Thoracic aorta (tissue), 2 donors: ENCODE measurements around the gene FHL1. TPM values are rescaled to one million over a fixed set of nuclear protein-coding genes. Genes with fewer than 3 reads are reported as not detected.

Source experiments
- ATAC-seq: fragments of 150-250 bp; one replicate; pipeline ENCODE4 v1.8.0; 2017; ENCODE audit warnings: low read depth; ENCODE audit not compliant: insufficient number of reproducible peaks, low FRiP score
- DNase-seq: peaks from one replicate; pipeline ENCODE4 v3.0.0-alpha.2; 2020; ENCODE audit warnings: low spot score
- H3K27ac ChIP-seq, 2 donors: fragments of 200-600 bp; sonication (generic); 1 replicate in 1 of 2; 2 replicates in 1 of 2; pipeline ENCODE4 v1.5.1; 2016; ENCODE audit warnings: mild to moderate bottlenecking in 2 of 2, moderate library complexity in 2 of 2
- H3K27me3 ChIP-seq: fragments of 200-600 bp; sonication (generic); replicated peaks from 2 replicates; pipeline ENCODE4 v1.6.0; 2016; ENCODE audit warnings: mild to moderate bottlenecking; ENCODE audit not compliant: insufficient read depth
- H3K36me3 ChIP-seq: fragments of 200-600 bp; sonication (generic); one replicate; pipeline ENCODE4 v1.5.1; 2016
- H3K4me1 ChIP-seq, 2 donors: fragments of 200-600 bp; sonication (generic); 1 replicate in 1 of 2; 2 replicates in 1 of 2; pipeline versions ENCODE4 v1.5.1 to v1.6.0; 2016; ENCODE audit warnings: low read depth in 2 of 2, mild to moderate bottlenecking in 1 of 2; ENCODE audit not compliant: control insufficient read depth in 1 of 2
- H3K4me3 ChIP-seq: fragments of 200-600 bp; sonication (generic); 2 replicates; pipeline ENCODE4 v1.5.1; 2016; ENCODE audit warnings: mild to moderate bottlenecking
- H3K9me3 ChIP-seq: fragments of 200-600 bp; sonication (generic); 2 replicates; pipeline ENCODE4 v1.5.1; 2016
- CTCF ChIP-seq: fragments of 200-600 bp; sonication (generic); IDR thresholded peaks from one replicate; pipeline ENCODE4 v1.5.1; 2019; ENCODE audit warnings: antibody characterized with exemption
- total RNA-seq, 2 donors: library from RNA; depleted of rRNA; stranded (reverse); fragments of >200 nt; gene quantifications; one replicate each; pipeline versions ENCODE4 v1.1.0 to v1.2.3, GENCODE V29; 2016

Gene FHL1
- total RNA-seq, 2 donors from 2014 or later: 1,134 to 3,147 TPM

GRCh38 chrX:136130931-136131833, 16.2 kb upstream of the FHL1 start:
- ATAC-seq: no peak
- DNase-seq: no peak
- H3K27ac ChIP-seq: no peak overlapping the region

GRCh38 chrX:136138939-136139338, 8.4 kb upstream of the FHL1 start:
- TF ChIP-seq CTCF: no peak
- DNase-seq: no peak
- Histone ChIP-seq H3K27ac (no peak overlapping the region), H3K4me3 (no peak overlapping the region), H3K36me3 (no peaks in the 10 kb centered on the region), H3K4me1 (no peaks in the 10 kb centered on the region), H3K27me3 (no peaks in the 10 kb centered on the region), H3K9me3 (no peaks in the 10 kb centered on the region)
- ATAC-seq: no peak

More at GRCh38 chrX:136130931-136131833, 16.2 kb upstream of the FHL1 start:
- no peaks in the 10 kb centered on the region for H3K27me3 ChIP-seq
- no peaks in the 10 kb centered on the region for H3K9me3 ChIP-seq
- H3K4me3 ChIP-seq: no peak overlapping the region
- TF ChIP-seq CTCF: no peak
- H3K36me3 ChIP-seq: no peaks in the 10 kb centered on the region
- peaks cover 0 to 12% of the 10 kb centered on the region in 2 donors for H3K4me1 ChIP-seq

- ATAC-seq (no peak), DNase-seq (no peak)
- Histone ChIP-seq H3K27ac (no peak overlapping the region), H3K4me3 (no peak overlapping the region), H3K36me3 (no peaks in the 10 kb centered on the region), H3K9me3 (no peaks in the 10 kb centered on the region), H3K4me1 (no peaks in the 10 kb centered on the region), H3K27me3 (no peaks in the 10 kb centered on the region)
- TF ChIP-seq CTCF: no peak
These were observed 5.8 kb upstream of the FHL1 start for GRCh38 chrX:136141569-136141968.

- H3K27me3 ChIP-seq: no peaks in the 10 kb centered on the region
- H3K4me1 ChIP-seq: no peaks in the 10 kb centered on the region
- no peak for TF ChIP-seq CTCF
- H3K36me3 ChIP-seq: no peaks in the 10 kb centered on the region
- no peak overlapping the region for H3K4me3 ChIP-seq
- no peaks in the 10 kb centered on the region for H3K9me3 ChIP-seq
- no peak overlapping the region for H3K27ac ChIP-seq
- ATAC-seq (no peak), DNase-seq (no peak)
These were observed 4.7 kb upstream of the FHL1 start for GRCh38 chrX:136142592-136142991.

- no peak for DNase-seq
- Histone ChIP-seq H3K9me3 (no peaks in the 10 kb centered on the region), H3K27ac (peak overlapping the region in 1 of 2 donors; percentile 12), H3K4me1 (no peaks in the 10 kb centered on the region), H3K4me3 (no peak overlapping the region), H3K27me3 (no peaks in the 10 kb centered on the region), H3K36me3 (no peaks in the 10 kb centered on the region)
- ATAC-seq: no peak
- no peak for TF ChIP-seq CTCF
These were observed 3.6 kb upstream of the FHL1 start for GRCh38 chrX:136143711-136144110.
